ENCODE data around the gene CWC22.

CWC22 gene

GRCh38 chr2:180029575-180029974 is 22.5 kb upstream of the CWC22 start:
- ChIA-PET POLR2A (no interaction called here), CTCF (no interaction called here)
- no peak for TF ChIP-seq BHLHE40 (IDR thresholded peaks at IDR 0.05; ENCODE audit: borderline replicate concordance)
- no peak for TF ChIP-seq FOXM1 (IDR thresholded peaks at IDR 0.05; ENCODE audit: borderline replicate concordance)
- no peak for TF ChIP-seq SUZ12 (IDR thresholded peaks at IDR 0.05)
- no peak for TF ChIP-seq ARNT (IDR thresholded peaks at IDR 0.05)
- TF ChIP-seq CTBP1 (IDR thresholded peaks at IDR 0.05; ENCODE audit: borderline replicate concordance) = no peak
- TF ChIP-seq LEF1 (IDR thresholded peaks at IDR 0.05; ENCODE audit: borderline replicate concordance) = no peak
- no peak for TF ChIP-seq L3MBTL2 (conservative IDR thresholded peaks at IDR 0.05)
- TF ChIP-seq FOXK2 (IDR thresholded peaks at IDR 0.05) = no peak
- TF ChIP-seq HDGF (IDR thresholded peaks at IDR 0.05; ENCODE audit: borderline replicate concordance) = no peak
- no peak for TF ChIP-seq ELF4 (IDR thresholded peaks at IDR 0.05)
- TF ChIP-seq, protein P1, sequence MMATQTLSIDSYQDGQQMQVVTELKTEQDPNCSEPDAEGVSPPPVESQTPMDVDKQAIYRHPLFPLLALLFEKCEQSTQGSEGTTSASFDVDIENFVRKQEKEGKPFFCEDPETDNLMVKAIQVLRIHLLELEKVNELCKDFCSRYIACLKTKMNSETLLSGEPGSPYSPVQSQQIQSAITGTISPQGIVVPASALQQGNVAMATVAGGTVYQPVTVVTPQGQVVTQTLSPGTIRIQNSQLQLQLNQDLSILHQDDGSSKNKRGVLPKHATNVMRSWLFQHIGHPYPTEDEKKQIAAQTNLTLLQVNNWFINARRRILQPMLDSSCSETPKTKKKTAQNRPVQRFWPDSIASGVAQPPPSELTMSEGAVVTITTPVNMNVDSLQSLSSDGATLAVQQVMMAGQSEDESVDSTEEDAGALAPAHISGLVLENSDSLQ (IDR thresholded peaks at IDR 0.05) = no peak
- TF ChIP-seq SP1 (IDR thresholded peaks at IDR 0.05) = no peak
- no peak for TF ChIP-seq NFRKB (IDR thresholded peaks at IDR 0.05)
- no peak for TF ChIP-seq ZNF384 (IDR thresholded peaks at IDR 0.05)
- TF ChIP-seq TARDBP (IDR thresholded peaks at IDR 0.05) = no peak
- TF ChIP-seq FOXA1 (IDR thresholded peaks at IDR 0.05) = no peak
- DNase-seq (ENCODE audit: extremely low spot score) = no peak

DNA sequence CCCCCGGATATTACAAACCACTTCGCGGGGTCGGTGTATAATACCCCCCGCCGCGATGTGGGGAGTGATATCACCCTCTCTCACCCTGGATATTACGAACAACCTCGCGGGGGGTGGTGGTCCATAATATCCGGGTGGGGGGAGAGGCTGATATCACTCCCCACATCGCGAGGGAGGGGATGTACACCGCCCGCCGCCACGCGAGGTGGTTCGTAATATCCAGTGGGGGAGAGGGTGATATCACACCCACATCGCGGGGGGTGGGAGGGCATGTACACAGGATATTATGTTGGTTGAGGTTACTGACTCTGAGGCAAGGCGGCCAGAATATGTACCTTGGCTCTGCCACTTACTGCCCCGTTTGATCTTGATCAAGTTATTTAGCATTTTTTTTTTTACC is 14.8 kb upstream of the CWC22 start:
- TF ChIP-seq BHLHE40 (IDR thresholded peaks at IDR 0.05; ENCODE audit: borderline replicate concordance) (no peak), HDGF (IDR thresholded peaks at IDR 0.05; ENCODE audit: borderline replicate concordance) (no peak), ELF4 (IDR thresholded peaks at IDR 0.05) (no peak), SP1 (IDR thresholded peaks at IDR 0.05) (no peak), ZNF384 (IDR thresholded peaks at IDR 0.05) (no peak), FOXA1 (IDR thresholded peaks at IDR 0.05) (no peak)
- ChIA-PET CTCF (no interaction called here), POLR2A (no interaction called here)
- DNase-seq (ENCODE audit: extremely low spot score) = no peak

DNA sequence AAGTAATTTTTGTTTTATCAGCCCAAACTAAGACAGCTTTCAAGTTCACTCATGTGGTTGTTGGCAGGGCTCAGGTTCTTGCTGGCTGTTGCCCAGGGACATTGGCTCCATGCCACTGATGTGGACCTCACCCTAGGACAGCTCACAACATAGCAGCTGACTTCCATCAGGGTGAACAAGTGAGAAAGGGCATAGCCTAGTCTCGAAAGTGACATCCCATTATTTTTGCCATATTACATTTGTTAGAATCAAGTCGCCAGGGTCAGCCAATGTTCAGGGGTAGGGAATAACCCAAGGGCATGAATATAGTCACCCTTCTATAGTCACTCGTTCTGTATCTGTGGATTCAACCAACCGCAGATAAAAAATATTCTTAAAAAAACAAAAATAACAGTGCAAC is 10.7 kb upstream of the CWC22 start:
- ChIA-PET CTCF (no interaction called here), POLR2A (no interaction called here)
- no peak for DNase-seq (ENCODE audit: extremely low spot score)
- TF ChIP-seq CTBP1 (IDR thresholded peaks at IDR 0.05; ENCODE audit: borderline replicate concordance) = no peak
- TF ChIP-seq, protein P1 (IDR thresholded peaks at IDR 0.05) = no peak
- TF ChIP-seq HDGF (IDR thresholded peaks at IDR 0.05; ENCODE audit: borderline replicate concordance) = no peak
- TF ChIP-seq FOXA1 (IDR thresholded peaks at IDR 0.05) = no peak
- TF ChIP-seq ELF4 (IDR thresholded peaks at IDR 0.05) = no peak
- no peak for TF ChIP-seq SP1 (IDR thresholded peaks at IDR 0.05)
- no peak for TF ChIP-seq NFRKB (IDR thresholded peaks at IDR 0.05)
- TF ChIP-seq ARNT (IDR thresholded peaks at IDR 0.05) = no peak
- TF ChIP-seq ZNF384 (IDR thresholded peaks at IDR 0.05) = no peak
- no peak for TF ChIP-seq L3MBTL2 (conservative IDR thresholded peaks at IDR 0.05)
- no peak for TF ChIP-seq TARDBP (IDR thresholded peaks at IDR 0.05)
- no peak for TF ChIP-seq BHLHE40 (IDR thresholded peaks at IDR 0.05; ENCODE audit: borderline replicate concordance)
- TF ChIP-seq LEF1 (IDR thresholded peaks at IDR 0.05; ENCODE audit: borderline replicate concordance) = no peak
- no peak for TF ChIP-seq SUZ12 (IDR thresholded peaks at IDR 0.05)
- TF ChIP-seq FOXK2 (IDR thresholded peaks at IDR 0.05) = no peak

DNA sequence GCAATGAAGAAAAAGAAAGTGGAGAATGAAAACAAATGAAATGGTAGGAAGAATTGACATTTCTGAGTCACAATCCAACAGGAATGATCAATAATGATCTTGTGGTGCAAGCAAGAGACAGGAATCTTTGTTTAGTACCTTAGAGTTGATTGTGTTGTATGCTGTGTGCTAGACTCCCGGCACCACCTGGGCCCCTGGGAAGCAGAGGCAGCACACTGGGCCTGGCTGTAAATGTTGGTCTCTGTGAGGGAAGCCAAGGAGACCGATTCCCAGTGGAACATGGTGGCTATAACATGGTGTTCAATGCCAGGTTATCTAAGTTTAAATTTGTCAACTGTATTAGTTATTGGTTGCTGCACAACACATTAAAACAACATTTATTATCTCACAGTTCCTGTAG is 9.8 kb upstream of the CWC22 start:
- POLR2A ChIA-PET = no interaction called here
- TF ChIP-seq TARDBP (IDR thresholded peaks at IDR 0.05) (no peak), NFRKB (IDR thresholded peaks at IDR 0.05) (no peak), ARNT (IDR thresholded peaks at IDR 0.05) (no peak), FOXA1 (IDR thresholded peaks at IDR 0.05) (no peak), BHLHE40 (IDR thresholded peaks at IDR 0.05; ENCODE audit: borderline replicate concordance) (no peak)
- CTCF ChIA-PET = no interaction called here
- no peak for DNase-seq (ENCODE audit: extremely low spot score)

DNA sequence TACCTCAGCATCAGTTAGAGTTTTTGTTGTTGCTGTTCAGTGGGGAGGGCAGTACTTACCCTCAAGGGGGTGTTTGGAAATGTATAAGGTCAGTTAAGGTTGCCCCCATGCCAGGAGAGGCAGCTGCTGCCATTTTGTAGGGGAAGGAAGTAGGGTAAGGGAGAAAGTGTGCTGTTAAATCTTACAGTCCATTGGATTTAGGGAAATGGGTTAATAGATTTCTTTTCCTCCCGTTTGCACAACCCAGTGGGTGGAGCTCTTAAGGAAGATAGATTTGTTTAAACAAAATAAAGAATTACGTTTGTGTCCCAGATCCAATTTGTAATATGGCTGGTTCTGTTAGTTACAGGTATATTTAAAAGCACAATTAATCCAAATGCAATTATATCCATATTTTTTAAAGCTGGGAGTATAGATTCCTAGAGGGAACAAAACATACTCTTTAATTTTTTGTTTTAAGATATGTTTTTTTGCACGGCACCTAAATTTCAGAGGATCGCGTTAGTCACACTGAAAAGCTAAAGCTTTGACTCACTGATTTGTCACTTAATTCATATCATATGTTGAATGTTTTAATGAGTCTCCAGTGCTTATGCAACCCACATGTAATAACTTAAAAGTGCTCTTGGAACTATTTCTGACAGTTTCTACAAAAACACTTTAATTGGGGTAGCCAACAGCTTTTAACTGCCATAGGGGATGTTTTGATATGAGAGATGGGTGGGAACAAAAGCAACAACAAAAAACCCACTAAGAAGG is 9.0 kb upstream of the CWC22 start:
- no peak for DNase-seq (ENCODE audit: extremely low spot score)
- ChIA-PET POLR2A (no interaction called here), CTCF (no interaction called here)
- no peak for TF ChIP-seq SUZ12 (IDR thresholded peaks at IDR 0.05)
- TF ChIP-seq FOXM1 (IDR thresholded peaks at IDR 0.05; ENCODE audit: borderline replicate concordance) = no peak
- no peak for TF ChIP-seq ELF4 (IDR thresholded peaks at IDR 0.05)
- no peak for TF ChIP-seq NFRKB (IDR thresholded peaks at IDR 0.05)
- TF ChIP-seq ZNF384 (IDR thresholded peaks at IDR 0.05) = no peak
- no peak for TF ChIP-seq HDGF (IDR thresholded peaks at IDR 0.05; ENCODE audit: borderline replicate concordance)
- no peak for TF ChIP-seq SP1 (IDR thresholded peaks at IDR 0.05)

- TF ChIP-seq LEF1 (IDR thresholded peaks at IDR 0.05; ENCODE audit: borderline replicate concordance) (no peak), NFRKB (IDR thresholded peaks at IDR 0.05) (no peak), FOXA1 (IDR thresholded peaks at IDR 0.05) (no peak), ARNT (IDR thresholded peaks at IDR 0.05) (no peak), FOXK2 (IDR thresholded peaks at IDR 0.05) (no peak), ELF4 (IDR thresholded peaks at IDR 0.05) (no peak), FOXM1 (IDR thresholded peaks at IDR 0.05; ENCODE audit: borderline replicate concordance) (no peak), BHLHE40 (IDR thresholded peaks at IDR 0.05; ENCODE audit: borderline replicate concordance) (no peak), TARDBP (IDR thresholded peaks at IDR 0.05) (no peak), CTBP1 (IDR thresholded peaks at IDR 0.05; ENCODE audit: borderline replicate concordance) (no peak), ZNF384 (IDR thresholded peaks at IDR 0.05) (no peak), L3MBTL2 (conservative IDR thresholded peaks at IDR 0.05) (no peak), HDGF (IDR thresholded peaks at IDR 0.05; ENCODE audit: borderline replicate concordance) (no peak)
- ChIA-PET CTCF (no interaction called here), POLR2A (no interaction called here)
- no peak for DNase-seq (ENCODE audit: extremely low spot score)
Measured at GRCh38 chr2:180012523-180012922, 5.4 kb upstream of the CWC22 start.

DNA sequence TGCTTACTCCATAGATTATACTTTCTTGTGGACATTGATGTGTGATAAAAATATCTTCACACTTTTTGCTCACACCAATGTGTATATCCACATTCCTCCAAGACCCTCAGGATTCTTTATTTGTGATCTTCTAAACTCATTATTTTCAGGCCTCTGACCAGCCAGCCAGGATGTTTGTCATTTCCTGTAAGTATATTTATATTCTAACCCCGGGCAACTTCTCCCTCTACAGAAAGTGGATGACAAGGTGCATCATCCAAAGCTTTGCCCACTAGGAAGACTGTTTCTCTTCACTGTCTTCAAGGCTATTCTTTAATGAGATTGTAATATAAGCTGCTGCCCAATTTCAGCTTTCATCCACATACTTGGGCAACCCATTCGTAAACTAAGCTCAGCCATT is 3.6 kb upstream of the CWC22 start:
- CTCF ChIA-PET = no interaction called here

More for the DNA sequence above, 3.6 kb upstream of the CWC22 start:
- TF ChIP-seq FOXA1 (IDR thresholded peaks at IDR 0.05) = no peak
- TF ChIP-seq ARNT (IDR thresholded peaks at IDR 0.05) = no peak
- no peak for TF ChIP-seq HDGF (IDR thresholded peaks at IDR 0.05; ENCODE audit: borderline replicate concordance)
- TF ChIP-seq NFRKB (IDR thresholded peaks at IDR 0.05) = no peak
- TF ChIP-seq ELF4 (IDR thresholded peaks at IDR 0.05) = no peak
- TF ChIP-seq TARDBP (IDR thresholded peaks at IDR 0.05) = no peak
- TF ChIP-seq SP1 (IDR thresholded peaks at IDR 0.05) = no peak
- no peak for TF ChIP-seq SUZ12 (IDR thresholded peaks at IDR 0.05)
- TF ChIP-seq CTBP1 (IDR thresholded peaks at IDR 0.05; ENCODE audit: borderline replicate concordance) = no peak
- POLR2A ChIA-PET = no interaction called here
- DNase-seq (ENCODE audit: extremely low spot score) = no peak

All from HEK293T (cell line).